Pancreas (tissue), 10 donors: ENCODE results near the gene LMX1B. TPM values are rescaled to one million over a fixed set of nuclear protein-coding genes. Genes with fewer than 3 reads are reported as not detected.
A peak's percentile ranks its signal among the peaks of the same experiment; 100 is the strongest.

ENCODE experiments used
- ATAC-seq, 4 donors: fragments of 200-7000 bp; cut with Tn5 transposase; one replicate each; pipeline versions ENCODE4 v1.8.0 to v1.9.1; 2020; ENCODE audit warnings: mild to moderate bottlenecking in 4 of 4, moderate library complexity in 4 of 4
- DNase-seq, 6 donors: peaks; one replicate each; pipeline ENCODE4 v3.0.0-alpha.2; 2020
- FAIRE-seq: peaks from 2 replicates; lab custom pipeline; 2012; peaks lifted over from hg19 to GRCh38; lab: Jason Lieb, UNC
- H3K27ac ChIP-seq, 4 donors: fragments of 200-600 bp; sonication (generic); 1 replicate in 3 of 4; 2 replicates in 1 of 4; pipeline versions ENCODE4 v1.5.0 to v1.8.0; 2020
- H3K27me3 ChIP-seq, 4 donors: fragments of 200-600 bp; one replicate each; pipeline ENCODE4 v1.8.0; 2021
- H3K36me3 ChIP-seq, 3 donors: fragments of 200-600 bp; sonication (generic) in 1 of 3; one replicate each; pipeline versions ENCODE4 v1.5.0 to v1.8.0; 2020 to 2021
- H3K4me1 ChIP-seq, 3 donors: fragments of 200-600 bp; one replicate each; pipeline ENCODE4 v1.8.0; 2021
- H3K4me3 ChIP-seq, 4 donors: fragments of 200-600 bp; sonication (generic) in 2 of 4; one replicate each; pipeline versions ENCODE4 v1.5.0 to v1.8.0; 2020 to 2021
- H3K9me3 ChIP-seq, 4 donors: fragments of 200-600 bp; one replicate each; pipeline ENCODE4 v1.8.0; 2021
- CTCF ChIP-seq, 4 donors: fragments of 200-600 bp; sonication (generic) in 3 of 4; IDR thresholded peaks; one replicate each; pipeline versions ENCODE4 v1.5.0 to v1.8.0; 2021; ENCODE audit warnings: antibody characterized with exemption in 4 of 4
- WGBS, 2 donors: extraction: QIAGEN DNeasy Blood & Tissue Kit; methylation state at CpG; one replicate each; pipeline ENCODE4 v1.1.7; 2013; 5-methylcytosine and 5-hydroxymethylcytosine counted together
- intact Hi-C, 3 donors: fragments of 100-400 bp; cut with DNase I; formaldehyde crosslinking; loops; one replicate each; pipeline versions ENCODE4 v1.11.1 to v1.14.2; 2022
- polyA plus RNA-seq, 2 donors: library from polyadenylated mRNA; stranded (reverse); fragments of 200-250 nt; gene quantifications; one replicate each; pipeline ENCODE4 v1.2.3, GENCODE V29; 2013
- total RNA-seq, 6 donors: library from RNA; stranded (reverse); fragmentation: NEBNext Ultra II Directional in 4 of 6; extraction: Animal tissue kit (Norgen Biotek cat#: 25700) in 4 of 6; gene quantifications; one replicate each; pipeline versions ENCODE4 v1.2.1 to v1.2.4, GENCODE V29; 2021 to 2023
- donor health status: healthy with polysubstance abuse.
- donor health status: DM: no; HTN: no; CAD: no; lungs with moderate emphysema.
- donor health status: DM: no; HTN: no; CAD: no.
- donor health status: control.
- donor health status: control.
- donor health status: Bipolar disorder and iron deficiency.
- donor health status: DM: yes; HTN: yes; CAD: no.
- donor health status: DM: no; HTN: no; CAD: no.
- donor health status: DM: no; HTN: no; CAD: no.
- donor health status: DM: yes; HTN: yes; CAD: no.

The LMX1B gene
- total and polyA plus RNA-seq, 8 donors: 0.05 to 1.2 (median 0.46) TPM

- 49 to 56% methylated on average over 14 of the region's 14 CpGs for WGBS, 2 donors
- TF ChIP-seq CTCF (IDR thresholded peaks at IDR 0.05): no peak
- no peaks in the 10 kb centered on the region for H3K9me3 ChIP-seq
- no peak for ATAC-seq
- no peaks in the 10 kb centered on the region for H3K4me1 ChIP-seq
- H3K4me3 ChIP-seq: no peak overlapping the region
- intact Hi-C loops: loop anchor here in 1 of 3 donors (5.0 kb wide), 1 partner anchor 86 kb away; no protein-coding TSS in a partner anchor
- FAIRE-seq: no peak
- DNase-seq: no peak
- H3K36me3 ChIP-seq: no peaks in the 10 kb centered on the region
- no peak overlapping the region for H3K27ac ChIP-seq
- peaks cover 0 to 28% (median 2%) of the 10 kb centered on the region in 4 donors for H3K27me3 ChIP-seq
Observed at GRCh38 chr9:126700903-126701812, 87.4 kb downstream of the LMX1B start.

GRCh38 chr9:126701813-126702140 lies 88.0 kb downstream of the LMX1B start:
- no peak for ATAC-seq
- no peak for TF ChIP-seq CTCF (IDR thresholded peaks at IDR 0.05)
- Histone ChIP-seq H3K27me3 (peaks cover 0 to 28% (median 2%) of the 10 kb centered on the region in 4 donors), H3K27ac (no peak overlapping the region), H3K4me1 (no peaks in the 10 kb centered on the region), H3K9me3 (no peaks in the 10 kb centered on the region), H3K36me3 (no peaks in the 10 kb centered on the region), H3K4me3 (no peak overlapping the region)
- intact Hi-C loops: loop anchor here in 1 of 3 donors (5.0 kb wide), 1 partner anchor 86 kb away; no protein-coding TSS in a partner anchor
- no peak for DNase-seq
- FAIRE-seq: no peak
- WGBS, 2 donors: 47 to 71% methylated on average over 9 of the region's 9 CpGs

GRCh38 chr9:126702151-126703001 lies 88.6 kb downstream of the LMX1B start:
- Histone ChIP-seq H3K4me3 (no peak overlapping the region), H3K4me1 (no peaks in the 10 kb centered on the region), H3K27ac (no peak overlapping the region), H3K27me3 (peaks cover 0 to 34% (median 2%) of the 10 kb centered on the region in 4 donors), H3K9me3 (no peaks in the 10 kb centered on the region), H3K36me3 (no peaks in the 10 kb centered on the region)
- TF ChIP-seq CTCF (IDR thresholded peaks at IDR 0.05): peak in 3 of 4 donors; percentile 30 to 44 (median 43)
- intact Hi-C loops: loop anchor here in 1 of 3 donors (5.0 kb wide), 1 partner anchor 85 kb away; no protein-coding TSS in a partner anchor
- 30 to 35% methylated on average over 30 of the region's 30 CpGs for WGBS, 2 donors
- DNase-seq (no peak), ATAC-seq (no peak), FAIRE-seq (no peak)

- ATAC-seq (no peak), FAIRE-seq (no peak), DNase-seq (no peak)
- H3K27ac ChIP-seq: no peak overlapping the region
- intact Hi-C loops: loop anchor here in 1 of 3 donors (5.0 kb wide), 1 partner anchor 84 kb away; no protein-coding TSS in a partner anchor
- no peaks in the 10 kb centered on the region for H3K36me3 ChIP-seq
- no peak for TF ChIP-seq CTCF (IDR thresholded peaks at IDR 0.05)
- H3K9me3 ChIP-seq: no peaks in the 10 kb centered on the region
- H3K4me3 ChIP-seq: no peak overlapping the region
- H3K27me3 ChIP-seq: peaks cover 0 to 34% (median 2%) of the 10 kb centered on the region in 4 donors
- H3K4me1 ChIP-seq: no peaks in the 10 kb centered on the region
- WGBS, 2 donors: 37 to 49% methylated on average over 14 of the region's 14 CpGs
Observed at GRCh38 chr9:126703002-126703865, 89.5 kb downstream of the LMX1B start.
